Neural progenitor cell (in vitro differentiated cells): Measurements from ENCODE around the gene PITX3. TPM values are rescaled to one million over a fixed set of nuclear protein-coding genes. Genes with fewer than 3 reads are reported as not detected.
"Not testable (repeated sequence)": the region's sequence is repeated elsewhere in the genome, so short reads cannot be mapped to it uniquely, and the experiment has no call there.

Source experiments
- DNase-seq: peaks from one replicate; pipeline ENCODE4 v3.0.0-alpha.2; 2016; ENCODE audit warnings: low spot score
- H2AFZ ChIP-seq: fragments of 200-600 bp; sonication (generic); replicated peaks from 2 replicates; pipeline ENCODE4 v1.6.1; 2016; ENCODE audit warnings: antibody characterized with exemption
- H3F3A ChIP-seq: fragments of 200-600 bp; sonication (generic); 2 replicates; pipeline ENCODE4 v1.6.1; 2016; ENCODE audit warnings: antibody characterized with exemption, low read depth
- H3K27ac ChIP-seq: fragments of 200-600 bp; sonication (generic); 2 replicates; pipeline ENCODE4 v1.5.1; 2016; ENCODE audit warnings: mild to moderate bottlenecking
- H3K27me3 ChIP-seq: fragments of 200-600 bp; sonication (generic); 2 replicates; pipeline ENCODE4 v1.6.1; 2016; ENCODE audit warnings: mild to moderate bottlenecking, moderate library complexity
- H3K36me3 ChIP-seq: fragments of 200-600 bp; sonication (generic); 2 replicates; pipeline ENCODE4 v1.5.1; 2016
- H3K4me1 ChIP-seq: fragments of 200-600 bp; sonication (generic); 2 replicates; pipeline ENCODE4 v1.6.1; 2016; ENCODE audit warnings: mixed run types
- H3K4me2 ChIP-seq: fragments of 200-600 bp; sonication (generic); 2 replicates; pipeline ENCODE4 v1.6.1; 2016
- H3K4me3 ChIP-seq: fragments of 200-600 bp; sonication (generic); 2 replicates; pipeline ENCODE4 v1.5.1; 2016
- H3K79me2 ChIP-seq: fragments of 200-600 bp; sonication (generic); 2 replicates; pipeline ENCODE4 v1.6.1; 2016; ENCODE audit warnings: low read depth
- H3K9ac ChIP-seq: fragments of 200-600 bp; sonication (generic); 2 replicates; pipeline ENCODE4 v1.6.1; 2016
- H3K9me3 ChIP-seq: fragments of 200-600 bp; sonication (generic); 2 replicates; pipeline ENCODE4 v1.5.1; 2016; ENCODE audit warnings: low read depth
- H4K20me1 ChIP-seq: fragments of 200-600 bp; sonication (generic); 2 replicates; pipeline ENCODE4 v1.6.1; 2016; ENCODE audit warnings: low read depth
- H3K27ac Mint-ChIP-seq: 3 replicates; pipeline ENCODE4 v1.8.0; 2021; ENCODE audit warnings: mixed read lengths
- H3K27me3 Mint-ChIP-seq: 2 replicates; pipeline ENCODE4 v1.8.0; 2022; ENCODE audit warnings: low read depth, mild to moderate bottlenecking, inconsistent platforms, moderate library complexity, mixed read lengths; ENCODE audit not compliant: insufficient read depth
- H3K36me3 Mint-ChIP-seq: 3 replicates; pipeline ENCODE4 v1.8.0; 2021; ENCODE audit warnings: mixed read lengths
- H3K4me1 Mint-ChIP-seq: 3 replicates; pipeline ENCODE4 v1.8.0; 2021; ENCODE audit warnings: mixed read lengths
- H3K4me3 Mint-ChIP-seq: 3 replicates; pipeline ENCODE4 v1.8.0; 2021; ENCODE audit warnings: mild to moderate bottlenecking, moderate library complexity, mixed read lengths
- H3K9me3 Mint-ChIP-seq: 3 replicates; pipeline ENCODE4 v1.8.0; 2020; ENCODE audit warnings: mixed read lengths
- EZH2 ChIP-seq: fragments of 200-600 bp; sonication (generic); IDR thresholded peaks from 2 replicates; pipeline ENCODE4 v1.6.1; 2017; ENCODE audit warnings: antibody characterized with exemption, mild to moderate bottlenecking, moderate library complexity
- EZH2phosphoT487 ChIP-seq: fragments of 200-600 bp; sonication (generic); IDR thresholded peaks from 2 replicates; pipeline ENCODE4 v1.6.1; 2017; ENCODE audit warnings: antibody characterized with exemption
- total RNA-seq: library from RNA; depleted of rRNA; stranded (reverse); fragments of >200 nt; gene quantifications from 2 replicates; pipeline ENCODE4 v1.2.3, GENCODE V29; 2015; ENCODE audit warnings: low replicate concordance
- TF ChIP-seq, protein P1 (sequence below): fragments of 200-600 bp; sonication (generic); IDR thresholded peaks from 2 replicates; pipeline ENCODE4 v1.5.1; 2017; ENCODE audit warnings: antibody characterized with exemption, mild to moderate bottlenecking

Gene PITX3
- total RNA-seq, 1 donor from 2014 or later: not detected

GRCh38 chr10:102191956-102192355 lies 49.4 kb downstream of the PITX3 start:
- Histone ChIP-seq H3K4me2 (no peak overlapping the region), H3K27me3 (no peaks in the 10 kb centered on the region), H3K4me3 (no peak overlapping the region), H3K36me3 (no peaks in the 10 kb centered on the region), H3K9me3 (peaks cover 10% of the 10 kb centered on the region), H3K27ac (no peak overlapping the region), H3K9ac (no peak overlapping the region), H3K4me1 (peaks cover 16% of the 10 kb centered on the region), H2AFZ (no peak overlapping the region), H4K20me1 (no peaks in the 10 kb centered on the region), H3K79me2 (no peaks in the 10 kb centered on the region), H3F3A (peaks cover 12% of the 10 kb centered on the region)
- Mint-ChIP-seq H3K4me3 (no peak overlapping the region), H3K36me3 (no peaks in the 10 kb centered on the region), H3K27ac (no peak overlapping the region), H3K4me1 (no peaks in the 10 kb centered on the region), H3K27me3 (peaks cover 13% of the 10 kb centered on the region), H3K9me3 (peaks cover 19% of the 10 kb centered on the region)
- no peak for DNase-seq
- TF ChIP-seq, protein P1, sequence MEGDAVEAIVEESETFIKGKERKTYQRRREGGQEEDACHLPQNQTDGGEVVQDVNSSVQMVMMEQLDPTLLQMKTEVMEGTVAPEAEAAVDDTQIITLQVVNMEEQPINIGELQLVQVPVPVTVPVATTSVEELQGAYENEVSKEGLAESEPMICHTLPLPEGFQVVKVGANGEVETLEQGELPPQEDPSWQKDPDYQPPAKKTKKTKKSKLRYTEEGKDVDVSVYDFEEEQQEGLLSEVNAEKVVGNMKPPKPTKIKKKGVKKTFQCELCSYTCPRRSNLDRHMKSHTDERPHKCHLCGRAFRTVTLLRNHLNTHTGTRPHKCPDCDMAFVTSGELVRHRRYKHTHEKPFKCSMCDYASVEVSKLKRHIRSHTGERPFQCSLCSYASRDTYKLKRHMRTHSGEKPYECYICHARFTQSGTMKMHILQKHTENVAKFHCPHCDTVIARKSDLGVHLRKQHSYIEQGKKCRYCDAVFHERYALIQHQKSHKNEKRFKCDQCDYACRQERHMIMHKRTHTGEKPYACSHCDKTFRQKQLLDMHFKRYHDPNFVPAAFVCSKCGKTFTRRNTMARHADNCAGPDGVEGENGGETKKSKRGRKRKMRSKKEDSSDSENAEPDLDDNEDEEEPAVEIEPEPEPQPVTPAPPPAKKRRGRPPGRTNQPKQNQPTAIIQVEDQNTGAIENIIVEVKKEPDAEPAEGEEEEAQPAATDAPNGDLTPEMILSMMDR: no peak
- no peak for TF ChIP-seq EZH2
- no peak for TF ChIP-seq EZH2phosphoT487

- peaks cover 22% of the 10 kb centered on the region for H3K9me3 Mint-ChIP-seq
These were observed 52.1 kb downstream of the PITX3 start for GRCh38 chr10:102188941-102189898.

GRCh38 chr10:102188298-102188940 lies 52.9 kb downstream of the PITX3 start:
- DNase-seq: peak; percentile 11
- H3K9me3 Mint-ChIP-seq: peaks cover 22% of the 10 kb centered on the region
- no peaks in the 10 kb centered on the region for H3K79me2 ChIP-seq
- H3K27ac Mint-ChIP-seq: no peak overlapping the region
- peaks cover 17% of the 10 kb centered on the region for H3K4me1 ChIP-seq
- peak overlapping the region; percentile 97 for H2AFZ ChIP-seq
- TF ChIP-seq EZH2phosphoT487 (no peak), EZH2 (no peak)
- TF ChIP-seq, protein P1: no peak
- peak overlapping the region; percentile 42 for H3K27ac ChIP-seq
- H4K20me1 ChIP-seq: no peaks in the 10 kb centered on the region
- no peak overlapping the region for H3K9ac ChIP-seq
- H3K36me3 ChIP-seq: no peaks in the 10 kb centered on the region
- H3K4me2 ChIP-seq: peak overlapping the region; percentile 56
- peaks cover 11% of the 10 kb centered on the region for H3K27me3 Mint-ChIP-seq
- H3K36me3 Mint-ChIP-seq: no peaks in the 10 kb centered on the region
- H3K4me3 Mint-ChIP-seq: no peak overlapping the region
- no peaks in the 10 kb centered on the region for H3K27me3 ChIP-seq
- H3K9me3 ChIP-seq: peaks cover 10% of the 10 kb centered on the region
- H3F3A ChIP-seq: peaks cover 12% of the 10 kb centered on the region
- H3K4me3 ChIP-seq: peak overlapping the region; percentile 9
- no peaks in the 10 kb centered on the region for H3K4me1 Mint-ChIP-seq

More at GRCh38 chr10:102188941-102189898, 52.1 kb downstream of the PITX3 start:
- H3K36me3 Mint-ChIP-seq, H3K4me2 ChIP-seq, H3K4me3 ChIP-seq, H3K79me2 ChIP-seq, H3K27me3 ChIP-seq, H2AFZ ChIP-seq, H3K27ac Mint-ChIP-seq, H3K9ac ChIP-seq, H3K4me1 Mint-ChIP-seq, H4K20me1 ChIP-seq, H3K27ac ChIP-seq, H3K4me3 Mint-ChIP-seq, DNase-seq, H3K36me3 ChIP-seq: not testable (repeated sequence)
- peaks cover 11% of the 10 kb centered on the region for H3K27me3 Mint-ChIP-seq
- H3K4me1 ChIP-seq: peaks cover 17% of the 10 kb centered on the region
- H3F3A ChIP-seq: peaks cover 12% of the 10 kb centered on the region
- H3K9me3 ChIP-seq: peaks cover 10% of the 10 kb centered on the region
